ENCODE measurements around the gene CASQ1.

DNA sequence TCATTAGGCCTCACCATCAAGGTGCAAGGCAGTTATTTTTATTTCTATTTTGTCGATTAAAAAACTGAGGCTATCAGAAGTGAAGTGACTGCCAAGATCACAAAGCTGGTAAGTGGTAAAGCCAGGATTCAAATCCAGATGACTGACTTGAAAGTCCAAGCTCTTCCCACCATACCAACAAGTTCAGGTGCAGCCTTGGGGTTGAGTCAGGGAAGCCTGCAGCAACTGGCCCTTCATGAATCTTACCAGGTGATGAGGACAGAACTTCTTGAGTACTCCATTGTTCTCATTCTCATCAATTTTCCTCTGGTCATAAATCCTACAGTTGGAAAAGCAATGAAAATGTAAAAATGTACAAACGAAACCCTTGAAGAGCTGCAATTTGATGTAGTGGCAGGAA, 35.0 kb downstream of the CASQ1 start:
- TF ChIP-seq POLR2A (IDR thresholded peaks at IDR 0.05; ENCODE audit: low read depth) (no peak), EP300 (IDR thresholded peaks at IDR 0.05) (no peak), POLR2AphosphoS5 (IDR thresholded peaks at IDR 0.05) (no peak)
- TF ChIP-seq, protein P1, sequence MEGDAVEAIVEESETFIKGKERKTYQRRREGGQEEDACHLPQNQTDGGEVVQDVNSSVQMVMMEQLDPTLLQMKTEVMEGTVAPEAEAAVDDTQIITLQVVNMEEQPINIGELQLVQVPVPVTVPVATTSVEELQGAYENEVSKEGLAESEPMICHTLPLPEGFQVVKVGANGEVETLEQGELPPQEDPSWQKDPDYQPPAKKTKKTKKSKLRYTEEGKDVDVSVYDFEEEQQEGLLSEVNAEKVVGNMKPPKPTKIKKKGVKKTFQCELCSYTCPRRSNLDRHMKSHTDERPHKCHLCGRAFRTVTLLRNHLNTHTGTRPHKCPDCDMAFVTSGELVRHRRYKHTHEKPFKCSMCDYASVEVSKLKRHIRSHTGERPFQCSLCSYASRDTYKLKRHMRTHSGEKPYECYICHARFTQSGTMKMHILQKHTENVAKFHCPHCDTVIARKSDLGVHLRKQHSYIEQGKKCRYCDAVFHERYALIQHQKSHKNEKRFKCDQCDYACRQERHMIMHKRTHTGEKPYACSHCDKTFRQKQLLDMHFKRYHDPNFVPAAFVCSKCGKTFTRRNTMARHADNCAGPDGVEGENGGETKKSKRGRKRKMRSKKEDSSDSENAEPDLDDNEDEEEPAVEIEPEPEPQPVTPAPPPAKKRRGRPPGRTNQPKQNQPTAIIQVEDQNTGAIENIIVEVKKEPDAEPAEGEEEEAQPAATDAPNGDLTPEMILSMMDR (IDR thresholded peaks at IDR 0.05), result no peak

Measured in esophagus muscularis mucosa (tissue), 4 donors.